GM12878 (cell line): ENCODE data around the gene ZBTB38. TPM values are rescaled to one million over a fixed set of nuclear protein-coding genes. Genes with fewer than 3 reads are reported as not detected.

Source experiments
- ATAC-seq: fragments of 200-7000 bp; cut with Tn5 transposase; 3 replicates; pipeline ENCODE4 v1.9.1; 2020; ENCODE audit warnings: mild to moderate bottlenecking, moderate library complexity
- BruUV-seq: library from RNA; stranded (reverse); fragments of 400-500 nt; replicated peaks from 2 replicates; lab custom pipeline; 2021; lab: Mats Ljungman, UMichigan
- CTCF ChIA-PET: fragments of 300-600 bp; sonication (Branson Sonifier 250); formaldehyde crosslinking; extraction: SDS; loops from one replicate; lab custom pipeline; 2021; ENCODE audit warnings: inconsistent platforms; lab: Yijun Ruan, JAX
- POLR2A ChIA-PET: fragments of 350-600 bp; formaldehyde crosslinking; extraction: SDS; loops from one replicate; lab custom pipeline; 2021; ENCODE audit warnings: inconsistent platforms; lab: Charles Lee
- RAD21 ChIA-PET: fragments of 300-600 bp; sonication (Branson Sonifier 250); formaldehyde crosslinking; loops from one replicate; lab custom pipeline; 2023; ENCODE audit warnings: antibody characterized with exemption; ENCODE audit not compliant: unreplicated experiment; lab: Charles Lee
- SMC1A ChIA-PET: fragments of 300-600 bp; sonication (Branson Sonifier 250); formaldehyde crosslinking; loops from one replicate; lab custom pipeline; 2023; ENCODE audit not compliant: unreplicated experiment, uncharacterized antibody; lab: Charles Lee
- DNase-seq: peaks from one replicate; pipeline ENCODE4 v3.0.0-alpha.2; 2011; ENCODE audit warnings: low read depth, low spot score
- FAIRE-seq: peaks from 3 replicates; lab custom pipeline; 2011; peaks lifted over from hg19 to GRCh38; lab: Jason Lieb, UNC
- H2AFZ ChIP-seq: 2 replicates; pipeline ENCODE4 v1.6.0; 2011; ENCODE audit warnings: low read depth, low read length, control low read depth; ENCODE audit not compliant: control insufficient read depth
- H3K27ac ChIP-seq: 2 replicates; pipeline ENCODE4 v1.5.1; 2011; ENCODE audit warnings: control low read depth; ENCODE audit not compliant: control insufficient read depth, insufficient read depth
- H3K27me3 ChIP-seq, 2 experiments: replicated peaks in 1 of 2; 2 replicates each; pipeline versions ENCODE4 v1.6.0 to v1.6.1; 2011; ENCODE audit warnings: low read length in 1 of 2; ENCODE audit not compliant: control insufficient read depth in 2 of 2, insufficient read depth in 2 of 2
- H3K36me3 ChIP-seq, 2 experiments: 2 replicates each; pipeline ENCODE4 v1.5.1; 2011; ENCODE audit warnings: low read length in 1 of 2; ENCODE audit not compliant: control insufficient read depth in 2 of 2, insufficient read depth in 2 of 2
- H3K4me1 ChIP-seq: 2 replicates; pipeline ENCODE4 v1.6.1; 2011; ENCODE audit warnings: mild to moderate bottlenecking, low read length, moderate library complexity, mixed read lengths; ENCODE audit not compliant: control insufficient read depth, insufficient read depth
- H3K4me2 ChIP-seq: 2 replicates; pipeline ENCODE4 v1.6.0; 2011; ENCODE audit warnings: control low read depth; ENCODE audit not compliant: control insufficient read depth, insufficient read depth
- H3K4me3 ChIP-seq: fragments of 200-600 bp; sonication (generic); 2 replicates; pipeline ENCODE4 v1.5.1; 2016
- H3K79me2 ChIP-seq: 2 replicates; pipeline ENCODE4 v1.6.0; 2011; ENCODE audit warnings: low read length; ENCODE audit not compliant: control insufficient read depth, insufficient read depth
- H3K9ac ChIP-seq: 2 replicates; pipeline ENCODE4 v1.8.0; 2011; ENCODE audit warnings: low read length, control low read depth, mixed read lengths; ENCODE audit not compliant: control insufficient read depth, insufficient read depth
- H3K9me3 ChIP-seq: replicated peaks from 3 replicates; pipeline ENCODE4 v1.5.1; 2011; ENCODE audit warnings: mild to moderate bottlenecking, low read length; ENCODE audit not compliant: control insufficient read depth, insufficient read depth
- H4K20me1 ChIP-seq: 2 replicates; pipeline ENCODE4 v1.6.0; 2011; ENCODE audit not compliant: control insufficient read depth, insufficient read depth
- GABPA ChIP-seq: IDR thresholded peaks from 2 replicates; pipeline ENCODE4 v1.6.1; 2014; ENCODE audit warnings: antibody characterized with exemption, low read depth, mild to moderate bottlenecking, inconsistent platforms
- HDAC6 ChIP-seq: fragments of 200-600 bp; sonication (generic); IDR thresholded peaks from one replicate; pipeline ENCODE4 v1.8.0; 2017; ENCODE audit warnings: antibody characterized with exemption; ENCODE audit not compliant: unreplicated experiment
- MLLT1 ChIP-seq: fragments of 450-650 bp; IDR thresholded peaks from 2 replicates; pipeline ENCODE4 v1.6.1; 2016; ENCODE audit warnings: mild to moderate bottlenecking
- MTA3 ChIP-seq: IDR thresholded peaks from 2 replicates; pipeline ENCODE4 v1.6.1; 2012; ENCODE audit warnings: low read length, inconsistent platforms, borderline replicate concordance
- RUNX3 ChIP-seq: IDR thresholded peaks from 2 replicates; pipeline ENCODE4 v1.6.1; 2012; ENCODE audit warnings: low read length, inconsistent platforms
- SKIL ChIP-seq: fragments of 450-650 bp; IDR thresholded peaks from 2 replicates; pipeline ENCODE4 v1.6.1; 2017; ENCODE audit warnings: mild to moderate bottlenecking, low read depth, inconsistent platforms; ENCODE audit not compliant: poor library complexity, severe bottlenecking
- YY1 ChIP-seq: IDR thresholded peaks from 2 replicates; pipeline ENCODE4 v1.6.1; 2011; ENCODE audit warnings: low read depth, mild to moderate bottlenecking, low read length
- ZBTB40 ChIP-seq: fragments of 450-650 bp; IDR thresholded peaks from 2 replicates; pipeline ENCODE4 v1.6.1; 2016; ENCODE audit warnings: mild to moderate bottlenecking, moderate library complexity, borderline replicate concordance
- WGBS: methylation state at CpG from one replicate; pipeline ENCODE4 v1.1.6; 2016; ENCODE audit warnings: low lambda C conversion rate; ENCODE audit not compliant: insufficient replicate concordance, insufficient coverage; ENCODE audit errors: missing lambda C conversion rate; 5-methylcytosine and 5-hydroxymethylcytosine counted together
- in situ Hi-C: fragments of 300-500 bp; cut with MboI; formaldehyde crosslinking; loops from 9 replicates; pipeline ENCODE4 v1.14.3; 2018; ENCODE audit warnings: mixed read lengths
- intact Hi-C: fragments of 100-400 bp; cut with micrococcal nuclease; formaldehyde crosslinking; loops from one replicate; pipeline ENCODE4 v1.14.2; 2022; ENCODE audit not compliant: unreplicated experiment
- polyA plus RNA-seq, 11 experiments: library from polyadenylated mRNA; depleted of rRNA in 4 of 11; unstranded in 6 of 11; stranded (reverse) in 5 of 11; fragments of >200 nt; fragmentation: Nextera tagmentation in 4 of 11; fragmentation: Illumina TruSeq in 1 of 11; extraction: Ambion mirVana in 4 of 11; extraction: Trizol in 1 of 11; gene quantifications; 1 replicate in 1 of 11; 2 replicates in 10 of 11; pipeline versions ENCODE4 v1.2.1 to v1.2.3, GENCODE V29; 2011 to 2016; ENCODE audit warnings: inconsistent platforms in 2 of 11, missing spikeins in 2 of 11, low read depth in 1 of 11
- total RNA-seq, 4 experiments: library from RNA; depleted of rRNA in 3 of 4; stranded (reverse); fragments of >200 nt in 3 of 4; fragmentation: Illumina TruSeq in 1 of 4; extraction: Trizol in 1 of 4; gene quantifications; 2 replicates each; pipeline versions ENCODE4 v1.2.1 to v1.2.3, GENCODE V29; 2013 to 2021

Gene ZBTB38
- total and polyA plus RNA-seq, 10 of the 15 experiments (the other 5 are each of a cell fraction or from before 2014, with no cell fraction given), result 34.2 to 115 (median 88.6) TPM

GRCh38 chr3:141387516-141387915 lies 19.2 kb downstream of the ZBTB38 start:
- 0 out of 2 replicates have a peak, but pooled peaks have one; percentile 38 for TF ChIP-seq MTA3
- 0 out of 2 replicates have a peak, but pooled peaks have one; percentile 11 for TF ChIP-seq MLLT1
- TF ChIP-seq HDAC6, result no peak
- no peak for TF ChIP-seq SKIL
- TF ChIP-seq YY1, result peak; percentile 52; the same call in 1 of the 2 replicates
- TF ChIP-seq GABPA, result no peak
- TF ChIP-seq RUNX3, result peak; percentile 28; the same call in 1 of the 2 replicates
- no peak for TF ChIP-seq ZBTB40
- ATAC-seq, result peak; percentile 9; the same call in 2 of the 3 replicates
- no peak overlapping the region for H2AFZ ChIP-seq
- no peaks in the 10 kb centered on the region for H3K9me3 ChIP-seq
- H3K4me1 ChIP-seq, result peaks cover 24% of the 10 kb centered on the region
- ChIA-PET CTCF (interaction anchor here (1.1 to 6.6 kb wide), 17 partner anchors 9 to 83 kb away, joined by 3 to 56 read pairs (median 8); no protein-coding TSS in a partner anchor), RAD21 (interaction anchor here (1.0 to 14.4 kb wide), 10 partner anchors 7 to 76 kb away, joined by 3 to 387 read pairs (median 13); no protein-coding TSS in a partner anchor), SMC1A (interaction anchor here (0.6 to 19.8 kb wide), 17 partner anchors 8 to 436 kb away, joined by 3 to 573 read pairs (median 9); no protein-coding TSS in a partner anchor), POLR2A (interaction anchor here (0.6 to 18.5 kb wide), 11 partner anchors 8 to 610 kb away, joined by 3 to 453 read pairs (median 8); no protein-coding TSS in a partner anchor)
- peaks cover 97% of the 10 kb centered on the region for H3K79me2 ChIP-seq
- no peaks in the 10 kb centered on the region for H3K36me3 ChIP-seq
- peak overlapping the region; percentile 67 for H3K4me3 ChIP-seq
- WGBS, result 2% methylated on average over 3 of the region's 3 CpGs
- peak overlapping the region; percentile 94 for H3K27ac ChIP-seq
- H3K4me2 ChIP-seq, result peak overlapping the region; percentile 95
- no peak for FAIRE-seq
- DNase-seq, result no peak
- H3K9ac ChIP-seq, result peak overlapping the region; percentile 76
- no peaks in the 10 kb centered on the region for H3K27me3 ChIP-seq
- BruUV-seq, result no TSS peak
- intact Hi-C loops (no loop called here), in situ Hi-C loops (no loop called here)
- H4K20me1 ChIP-seq, result no peaks in the 10 kb centered on the region
